Pulmonary artery endothelial cell (primary cell): ENCODE measurements around the gene GPC6. TPM values are rescaled to one million over a fixed set of nuclear protein-coding genes. Genes with fewer than 3 reads are reported as not detected.
"Not testable (repeated sequence)": the region's sequence is repeated elsewhere in the genome, so short reads cannot be mapped to it uniquely, and the experiment has no call there.

Source experiments
- DNase-seq: peaks from one replicate; pipeline ENCODE4 v3.0.0-alpha.2; 2011; ENCODE audit warnings: low read depth, low spot score
- total RNA-seq: library from RNA; depleted of rRNA; stranded (reverse); fragments of >200 nt; gene quantifications from 2 replicates; pipeline ENCODE4 v1.2.3, GENCODE V29; 2014

GPC6 gene
- total RNA-seq, 1 donor from 2014 or later: under 0.01 TPM

DNA sequence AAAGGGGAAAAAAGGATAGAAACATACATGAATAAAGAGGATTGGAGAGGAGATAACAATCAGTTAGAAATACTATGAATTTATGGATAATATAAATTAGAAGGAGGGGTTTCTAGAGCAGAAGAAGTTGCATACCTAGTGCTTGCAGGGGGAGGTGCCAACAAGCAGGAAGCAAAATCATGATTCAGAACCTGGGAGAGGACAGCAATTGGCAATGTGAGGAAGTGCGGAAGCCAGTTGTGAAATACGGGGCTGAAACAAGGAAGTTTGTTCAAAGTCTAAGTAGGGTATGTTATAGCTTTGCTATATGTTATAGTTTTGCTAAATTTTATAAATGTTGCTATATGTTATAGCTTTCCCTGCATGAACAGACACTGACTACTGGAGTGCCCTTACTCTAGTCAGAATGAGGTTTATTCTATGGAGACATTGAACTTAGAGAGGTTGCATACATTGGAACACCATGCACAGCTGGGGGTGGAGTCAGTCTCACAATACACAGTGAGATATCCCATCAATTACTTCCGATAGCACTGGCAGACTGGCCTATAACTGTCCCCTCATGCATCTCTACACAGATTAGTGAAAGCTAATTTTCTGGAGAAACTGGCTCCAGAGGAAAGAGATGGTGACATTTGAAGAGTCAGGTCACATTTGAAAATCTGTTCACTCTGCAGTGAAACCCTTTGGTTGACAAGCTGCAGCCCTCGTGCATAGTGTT, 92.1 kb downstream of the GPC6 start:
- DNase-seq: no peak

DNA sequence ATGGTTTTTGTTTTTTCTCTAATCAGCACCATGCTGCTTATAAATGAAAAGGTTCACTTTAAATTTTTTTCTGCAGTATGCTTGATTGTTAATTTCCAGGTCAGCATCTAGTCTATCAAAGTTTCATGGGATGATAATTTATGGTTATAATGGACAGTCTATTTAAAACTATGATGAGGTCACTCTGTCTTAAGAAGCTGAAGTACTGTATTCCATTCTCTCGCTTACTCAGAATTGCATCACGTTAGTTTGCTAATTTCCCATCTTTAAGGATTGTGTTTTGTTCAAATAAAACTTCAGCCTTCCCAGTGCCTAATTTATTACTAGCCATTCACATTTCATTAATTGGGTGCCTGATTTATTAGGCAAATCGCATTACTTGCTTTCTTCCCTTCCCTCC, 94.3 kb downstream of the GPC6 start:
- DNase-seq: no peak

DNA sequence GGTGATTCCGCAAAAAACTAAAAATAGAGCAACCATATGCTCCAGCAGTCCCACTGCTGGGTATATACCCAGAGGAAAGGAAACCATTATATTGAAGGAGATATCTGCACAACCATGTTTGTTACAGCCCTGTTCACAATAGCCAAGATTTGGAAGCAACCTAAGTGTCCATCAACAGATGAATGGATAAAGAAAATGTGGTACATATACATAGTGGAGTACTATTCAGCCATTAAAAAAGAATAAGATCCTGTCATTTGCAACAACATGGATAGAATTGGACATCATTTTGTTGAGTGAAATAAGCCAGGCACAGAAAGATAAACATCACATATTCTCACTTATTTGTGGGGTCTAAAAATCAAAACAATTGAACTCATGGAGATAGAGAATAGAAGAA, 97.3 kb downstream of the GPC6 start:
- not testable (repeated sequence) for DNase-seq

DNA sequence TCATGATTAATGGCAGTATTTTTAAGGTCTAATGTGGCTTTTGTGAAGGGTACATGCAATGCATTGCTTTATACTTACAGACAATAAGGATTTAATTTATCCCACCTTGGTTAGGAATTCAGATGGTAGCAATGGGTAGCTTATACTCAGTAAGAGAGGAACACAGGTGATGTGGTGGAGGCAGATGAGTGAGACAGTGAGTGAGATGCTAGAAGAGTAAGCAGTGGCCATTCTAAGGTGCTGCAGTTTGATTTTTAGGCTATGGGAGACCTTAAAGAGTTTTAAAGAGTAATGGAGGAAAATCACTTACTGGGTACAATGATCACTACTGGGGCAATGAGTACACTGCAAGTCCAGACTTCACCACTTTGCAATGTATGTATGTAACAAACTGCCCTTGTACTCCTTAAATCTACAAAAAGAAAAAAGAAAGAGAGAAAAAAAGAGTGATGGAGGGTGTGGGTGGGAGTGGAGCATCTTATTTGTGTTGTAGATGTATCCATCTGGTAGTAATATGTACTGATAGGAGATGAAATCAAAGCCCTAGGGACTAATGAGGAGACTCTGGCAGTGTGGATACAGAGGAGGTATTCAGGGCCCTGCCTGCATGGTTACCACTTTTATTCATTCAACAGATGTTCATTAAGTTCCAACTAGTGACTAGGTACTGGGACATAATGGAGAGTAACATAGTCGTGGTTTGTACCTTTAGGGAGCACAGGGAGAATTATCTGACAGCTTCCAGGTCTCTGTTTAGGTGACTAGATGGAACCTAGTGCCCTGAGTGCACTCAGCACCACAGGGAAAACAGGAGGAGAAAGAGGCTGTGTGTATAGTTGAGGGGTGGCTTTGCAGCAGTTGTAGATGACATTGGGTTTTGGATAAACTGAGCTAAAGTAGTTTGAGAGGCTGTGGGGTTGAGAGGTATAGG, 99.0 kb downstream of the GPC6 start:
- DNase-seq: no peak

DNA sequence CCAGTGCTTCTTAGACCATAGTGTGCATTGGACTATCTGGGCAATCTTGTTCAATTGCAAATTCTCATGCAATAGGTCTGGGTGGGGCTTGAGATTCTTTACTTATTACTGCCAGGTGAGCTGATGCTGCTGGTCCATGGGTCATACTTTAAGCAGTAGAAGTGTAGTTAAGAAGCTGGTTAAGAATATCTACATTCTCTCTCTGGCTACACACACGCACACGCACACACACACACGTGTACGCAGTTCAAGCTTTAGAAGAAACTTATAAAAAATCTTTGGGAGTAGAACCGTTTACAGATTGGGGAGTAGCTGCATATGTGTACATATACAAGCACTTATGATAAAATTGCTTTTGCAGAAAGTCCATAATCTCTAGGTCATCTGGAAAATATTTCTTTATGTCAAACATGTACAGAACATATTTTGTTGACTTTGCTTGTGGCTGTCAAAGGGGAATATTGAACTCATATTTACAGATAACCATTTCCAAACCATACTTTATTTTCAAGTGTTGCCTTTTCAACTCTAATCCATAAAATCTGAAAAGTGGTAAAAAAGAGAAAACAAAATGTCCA, 99.7 kb downstream of the GPC6 start:
- no peak for DNase-seq

DNA sequence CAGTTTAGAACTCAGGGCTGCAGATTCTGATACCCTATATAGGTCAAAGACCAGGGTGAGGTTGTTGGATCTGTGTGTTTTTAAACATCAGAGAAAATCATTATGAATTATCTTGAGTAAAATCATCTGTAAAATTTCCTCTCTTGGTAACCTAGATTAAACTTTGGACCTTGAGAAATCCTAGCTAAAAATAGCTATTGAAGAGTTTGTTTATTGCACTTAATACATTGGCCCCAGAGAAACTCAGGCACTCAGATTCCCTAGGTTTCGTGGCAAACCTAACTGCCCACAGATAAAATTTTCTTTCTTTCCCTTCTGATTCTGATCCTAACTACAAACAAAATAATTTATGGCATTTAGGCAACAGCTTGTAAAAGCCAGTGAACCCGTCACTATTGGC, 102.3 kb downstream of the GPC6 start:
- no peak for DNase-seq

DNA sequence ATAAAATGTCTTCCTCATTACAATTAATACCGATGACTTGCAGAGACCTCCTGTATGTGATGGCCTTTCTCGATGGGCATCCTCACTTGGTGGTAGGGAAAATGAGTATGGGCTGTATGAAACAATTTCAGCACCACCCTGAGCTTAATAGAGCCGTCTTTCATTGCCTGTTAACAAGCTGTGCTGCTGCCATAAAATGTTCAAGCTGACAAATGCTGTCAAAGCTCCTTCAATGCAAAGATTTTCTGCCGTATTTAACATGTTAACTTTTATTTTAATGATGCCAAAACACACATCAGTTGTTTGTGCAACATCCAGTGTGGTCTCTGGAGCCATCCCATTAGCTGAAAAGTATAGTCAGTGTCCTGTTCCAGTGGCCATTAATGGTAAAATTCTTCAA, 110.1 kb downstream of the GPC6 start:
- DNase-seq: no peak

DNA sequence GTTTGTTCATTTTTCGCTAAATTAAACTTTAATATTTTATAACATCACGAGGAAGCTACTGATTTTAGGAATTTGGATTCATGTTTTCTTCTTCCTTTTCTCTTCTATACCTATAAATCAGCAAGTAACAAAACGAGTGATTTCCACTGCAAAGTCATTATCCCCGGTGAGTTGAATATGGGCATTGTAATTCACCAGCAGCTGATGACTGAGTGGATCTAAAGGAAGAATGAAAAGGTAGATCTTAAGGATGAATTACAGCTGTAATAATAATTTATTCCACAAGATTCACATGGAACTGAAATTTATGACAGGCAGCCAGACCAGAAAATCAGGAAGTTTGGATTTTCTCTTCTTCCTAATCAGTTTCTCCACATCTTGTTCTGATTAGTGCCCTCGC, 111.4 kb downstream of the GPC6 start:
- DNase-seq: no peak

DNA sequence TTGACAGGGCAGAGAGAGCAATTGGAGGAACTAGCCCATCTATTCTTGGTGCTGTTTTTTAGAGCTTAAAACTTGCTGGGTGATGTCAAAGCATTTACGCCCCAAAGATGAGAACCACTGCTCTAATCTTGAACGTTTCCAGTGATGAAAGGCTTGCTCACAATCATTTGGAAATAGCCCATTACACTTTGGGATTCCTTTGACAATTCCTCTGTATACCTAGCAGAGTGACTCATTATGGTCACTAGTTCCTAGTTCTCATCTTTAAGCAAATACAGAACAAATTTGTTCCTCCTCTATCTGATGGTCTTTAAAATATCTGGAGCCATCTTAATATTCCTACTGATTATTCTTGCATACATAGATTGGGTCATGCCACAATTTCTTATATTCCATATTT, 112.3 kb downstream of the GPC6 start:
- no peak for DNase-seq

DNA sequence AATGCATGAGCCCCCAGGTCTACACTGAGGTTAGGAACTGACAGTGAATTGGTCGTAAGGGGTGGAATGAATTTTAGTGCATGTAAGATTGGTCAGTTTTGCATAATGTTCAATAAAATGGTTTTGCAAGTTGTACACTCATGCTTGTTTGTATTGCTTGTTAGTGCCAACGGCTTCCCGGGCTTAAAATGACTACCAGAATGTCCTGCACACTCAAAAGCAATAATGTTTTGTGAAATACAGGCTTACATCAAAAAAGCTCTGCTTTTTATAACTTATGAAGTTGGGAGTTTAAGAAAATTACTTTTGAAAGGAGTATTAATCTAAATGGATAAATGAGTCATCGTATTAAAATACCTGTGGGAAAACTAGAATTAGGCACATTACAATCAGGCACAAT, 112.9 kb downstream of the GPC6 start:
- DNase-seq: no peak

DNA sequence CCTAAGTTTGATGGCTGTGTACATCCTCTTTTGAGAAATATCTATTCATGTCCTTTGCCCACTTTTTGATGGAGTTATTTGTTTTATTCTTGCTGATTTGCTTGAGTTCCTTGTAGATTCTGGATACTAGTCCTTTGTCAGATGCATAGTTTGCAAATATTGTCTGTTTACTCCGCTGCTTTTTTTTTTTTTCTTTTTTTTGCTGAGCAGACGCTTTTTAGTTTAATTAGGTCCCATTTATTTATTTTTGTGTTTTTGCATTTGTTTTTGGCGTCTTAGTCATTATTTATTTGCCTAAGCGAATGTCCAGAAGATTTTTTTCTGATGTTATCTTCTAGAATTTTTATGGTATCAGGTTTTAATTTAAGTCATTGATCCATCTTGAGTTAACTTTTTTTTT, 114.9 kb downstream of the GPC6 start:
- DNase-seq: no peak

DNA sequence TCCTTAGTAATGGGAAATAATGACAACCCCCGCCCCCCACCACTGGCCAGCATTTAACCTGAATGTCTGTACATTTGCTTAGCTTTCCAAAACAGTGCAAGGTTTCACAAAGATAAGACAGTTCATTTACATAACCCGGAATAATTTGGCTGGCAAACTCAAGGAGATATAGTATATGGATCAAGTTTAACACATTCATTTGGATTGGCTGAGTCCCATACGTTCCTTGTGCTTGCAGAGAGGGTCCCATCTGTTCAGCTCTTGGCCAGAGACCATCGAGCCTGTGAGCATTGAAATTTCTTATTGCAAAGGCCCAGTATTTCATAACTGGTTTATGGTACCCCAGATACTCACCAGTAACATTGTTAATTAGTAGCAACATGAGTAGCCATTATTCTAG, 116.5 kb downstream of the GPC6 start:
- DNase-seq: no peak

DNA sequence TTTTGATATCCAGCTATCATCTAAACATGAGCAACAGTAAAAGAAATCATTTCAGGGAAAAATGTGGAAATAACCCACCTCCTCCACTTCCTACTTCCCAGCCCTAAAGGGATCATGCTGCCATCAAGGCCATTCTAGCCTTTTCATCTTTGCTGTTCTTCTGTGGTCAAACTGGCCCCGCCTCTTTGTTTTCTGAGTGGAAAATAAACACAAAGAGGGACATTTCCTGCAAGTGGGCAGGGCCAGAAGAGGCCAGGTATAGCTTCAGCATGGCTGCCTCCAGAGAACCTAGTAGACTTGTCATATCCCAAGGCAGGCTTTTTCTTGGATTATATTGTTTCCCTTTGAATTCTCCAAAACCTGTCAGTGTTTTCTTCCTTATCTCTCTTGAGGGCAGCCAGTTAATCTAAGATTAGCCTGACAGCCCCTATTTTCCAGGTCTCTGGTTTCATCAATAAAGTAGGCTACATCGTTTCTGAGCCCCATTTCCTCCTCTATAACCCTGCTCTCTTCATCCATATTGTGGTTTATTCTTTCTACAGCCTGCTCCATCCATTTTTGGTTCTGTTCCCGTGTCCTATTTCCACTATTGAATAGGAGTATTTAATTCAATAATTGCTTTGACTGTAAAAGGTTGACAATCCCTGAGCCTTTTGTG, 117.6 kb downstream of the GPC6 start:
- no peak for DNase-seq

DNA sequence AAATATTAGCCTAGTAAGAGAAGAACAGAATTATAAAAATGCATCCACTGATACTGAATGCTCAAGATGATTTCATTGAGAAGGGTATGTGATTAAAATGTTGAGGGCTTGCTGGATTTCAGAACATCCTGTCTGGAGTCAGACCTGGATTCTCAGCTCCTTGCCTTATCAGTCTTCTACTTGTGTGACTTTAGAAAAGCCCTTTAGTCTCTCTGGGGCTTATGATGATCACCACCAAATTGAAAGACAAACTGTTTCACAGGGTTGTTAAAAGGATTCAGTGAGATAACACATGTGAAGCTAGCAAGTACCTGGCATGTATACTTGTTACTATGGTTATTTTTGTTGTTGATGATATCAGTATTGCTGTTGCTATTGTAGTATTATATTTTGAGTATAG, 118.4 kb downstream of the GPC6 start:
- DNase-seq: no peak

DNA sequence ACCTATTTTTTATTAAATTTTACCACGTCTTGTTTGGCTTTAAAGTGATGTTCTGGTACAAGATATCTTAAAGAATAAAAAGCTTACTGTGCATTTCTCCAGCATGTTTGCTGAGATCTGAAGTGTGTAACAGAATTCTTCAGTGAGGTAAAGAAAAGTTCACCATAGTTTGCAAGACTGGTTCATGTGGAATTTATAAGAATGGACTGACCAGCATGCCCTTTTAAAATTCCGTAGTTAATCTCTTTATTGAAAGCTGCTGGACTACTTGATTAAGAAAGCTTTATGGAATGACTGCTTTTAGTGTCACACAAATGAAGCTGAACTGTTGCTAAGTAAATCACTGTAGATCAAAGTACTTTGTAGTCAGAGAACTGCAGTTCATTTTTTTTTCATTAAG, 119.2 kb downstream of the GPC6 start:
- DNase-seq: no peak

DNA sequence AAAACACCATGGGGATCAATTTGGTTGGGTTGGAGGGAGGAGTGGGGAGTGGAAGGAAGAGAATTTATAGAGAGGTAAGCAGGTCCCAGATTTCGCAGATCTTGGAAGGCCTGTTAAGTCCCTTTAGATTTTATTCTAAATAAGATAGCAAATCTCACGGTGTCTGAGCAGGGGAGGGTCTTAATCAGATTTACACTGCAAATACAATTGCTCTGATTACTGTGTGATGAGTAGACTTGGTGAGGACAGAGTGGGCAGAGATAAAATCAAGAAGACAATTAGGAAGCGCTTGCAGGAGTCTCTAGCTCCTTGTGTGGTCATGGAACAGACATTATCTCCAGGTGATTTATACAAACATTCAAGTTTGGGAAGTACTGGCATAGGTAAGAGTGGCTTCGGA, 126.0 kb downstream of the GPC6 start:
- DNase-seq: no peak

DNA sequence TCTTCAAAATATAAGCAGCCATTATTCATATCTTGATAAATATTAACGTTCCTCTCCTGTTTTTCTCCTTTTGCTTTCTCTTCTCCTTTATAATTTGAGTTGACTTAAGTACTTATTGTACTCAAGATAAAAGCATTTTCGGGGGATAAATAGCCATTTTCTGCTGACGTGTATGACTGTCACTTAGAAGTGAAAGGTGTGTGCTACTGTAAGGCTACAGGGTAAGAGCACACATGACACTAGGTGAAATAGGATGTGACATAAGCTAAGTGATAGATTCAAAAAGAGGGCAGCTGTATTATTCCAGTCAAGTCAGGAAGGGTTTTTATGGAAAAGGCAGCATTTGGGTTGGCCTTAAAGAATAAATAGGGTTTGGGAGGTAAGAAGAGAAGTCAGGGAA, 128.5 kb downstream of the GPC6 start:
- DNase-seq: no peak

DNA sequence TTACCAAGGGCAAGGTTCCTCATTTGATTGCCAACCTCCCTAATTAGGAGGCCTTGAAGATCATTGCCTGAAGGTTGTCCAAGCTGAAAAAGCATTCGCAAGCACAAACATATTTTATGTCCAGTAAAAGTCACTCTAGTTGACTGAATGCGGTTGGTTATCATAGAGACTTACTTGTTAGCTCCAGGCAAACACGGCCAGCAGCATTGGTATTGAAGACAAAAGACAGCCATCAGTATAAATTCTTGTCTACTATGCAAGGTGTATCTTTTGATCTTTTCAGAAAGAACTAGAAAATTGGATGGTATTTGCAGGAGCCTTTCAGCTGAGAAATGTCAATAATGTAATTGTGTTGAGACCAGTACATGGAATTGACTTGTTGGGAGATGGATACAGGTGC, 129.9 kb downstream of the GPC6 start:
- DNase-seq: no peak

DNA sequence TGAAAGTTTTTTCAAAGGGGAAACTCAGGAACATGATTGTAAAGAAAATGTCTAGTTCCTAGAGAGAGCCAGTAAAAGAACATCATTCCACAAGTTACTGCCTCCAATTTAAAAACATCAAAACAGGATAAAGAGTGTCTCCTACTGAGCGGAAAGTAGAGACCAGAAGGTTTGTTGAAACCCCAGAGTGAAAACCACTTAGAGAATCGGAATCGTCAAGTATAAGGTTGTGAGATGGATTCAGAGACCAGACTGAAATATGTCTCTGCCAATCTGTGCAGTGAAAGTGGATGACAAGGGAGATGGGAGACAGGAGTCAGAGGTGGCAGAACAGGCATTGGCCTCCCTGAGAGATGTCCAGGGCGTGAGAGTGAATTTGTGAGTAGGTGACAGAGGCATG, 133.4 kb downstream of the GPC6 start:
- no peak for DNase-seq

DNA sequence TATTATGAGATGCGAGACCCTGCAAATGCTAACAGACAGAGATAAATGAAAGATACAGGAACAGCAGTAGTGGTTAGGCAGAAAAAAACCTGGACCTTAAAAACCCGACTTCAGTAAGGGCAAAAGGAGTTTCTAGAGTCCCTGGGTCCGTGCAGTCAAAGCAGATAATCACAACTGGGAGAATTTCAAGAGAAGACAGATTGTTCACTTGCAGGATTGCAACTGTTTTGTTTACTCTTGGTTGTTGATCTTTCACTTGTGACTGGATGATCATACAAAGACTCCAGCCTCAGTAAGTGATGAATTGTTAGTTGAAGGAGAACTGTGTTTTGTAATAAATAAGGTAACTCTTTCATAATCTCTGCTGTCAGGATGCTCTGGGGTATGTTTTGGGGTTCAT, 135.1 kb downstream of the GPC6 start:
- no peak for DNase-seq

DNA sequence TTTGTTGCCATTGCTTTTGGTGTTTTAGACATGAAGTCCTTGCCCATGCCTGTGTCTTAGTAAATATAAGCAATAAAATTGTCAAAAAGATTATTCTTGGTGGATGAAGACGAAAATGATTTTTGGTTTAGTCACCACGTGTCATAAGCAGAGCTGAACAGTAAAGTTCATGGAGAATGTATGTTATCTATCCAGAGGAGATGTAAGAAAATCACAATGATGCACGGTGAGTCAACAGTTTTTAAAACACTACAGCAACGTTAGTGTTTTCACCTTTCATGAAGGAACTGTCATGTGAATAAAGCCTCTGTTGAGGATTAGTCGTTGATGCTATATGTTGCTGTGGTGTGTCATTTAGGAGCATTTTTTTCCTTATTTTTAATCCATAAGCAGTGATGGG, 137.6 kb downstream of the GPC6 start:
- no peak for DNase-seq

DNA sequence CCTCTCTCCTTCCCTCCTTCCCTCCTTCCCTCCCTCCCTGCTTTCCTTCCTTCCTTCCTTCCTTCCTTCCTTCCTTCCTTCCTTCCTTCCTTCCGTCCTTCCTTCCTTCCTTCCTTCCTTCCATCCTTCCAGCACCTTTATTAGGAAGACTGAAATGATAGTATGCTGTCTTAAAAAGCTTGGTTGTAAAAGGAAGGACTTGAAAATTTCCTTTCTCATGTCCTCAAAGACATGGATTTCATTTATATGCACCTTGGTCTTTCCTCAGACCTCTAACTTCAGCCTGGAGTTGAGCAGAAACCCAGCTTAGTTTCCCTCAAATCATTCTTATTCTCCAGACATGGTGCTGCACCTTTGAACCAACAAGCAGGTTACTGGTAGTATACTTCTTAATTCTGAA, 141.7 kb downstream of the GPC6 start:
- no peak for DNase-seq
